ENCODE measurements around the gene OBSCN.

Gene OBSCN

GRCh38 chr1:228403231-228403631 lies 195.4 kb downstream of the OBSCN start:
- DNase-seq (ENCODE audit: low read depth): no peak

- no peak for DNase-seq (ENCODE audit: low read depth)
Observed at GRCh38 chr1:228404107-228404720, 196.4 kb downstream of the OBSCN start.

GRCh38 chr1:228405200-228405978 lies 197.5 kb downstream of the OBSCN start:
- DNase-seq (ENCODE audit: low read depth): no peak

- DNase-seq (ENCODE audit: low read depth): no peak
Observed at GRCh38 chr1:228405979-228406228, 198.1 kb downstream of the OBSCN start.

- DNase-seq (ENCODE audit: low read depth): no peak
Observed at GRCh38 chr1:228407106-228408040, 199.5 kb downstream of the OBSCN start.

GRCh38 chr1:228408041-228408868 lies 200.4 kb downstream of the OBSCN start:
- no peak for DNase-seq (ENCODE audit: low read depth)

- no peak for DNase-seq (ENCODE audit: low read depth)
Observed at GRCh38 chr1:228408869-228409805, 201.3 kb downstream of the OBSCN start.

GRCh38 chr1:228410015-228410414 lies 202.2 kb downstream of the OBSCN start:
- DNase-seq (ENCODE audit: low read depth): no peak

- DNase-seq (ENCODE audit: low read depth): no peak
Observed at GRCh38 chr1:228410671-228411070, 202.8 kb downstream of the OBSCN start.

GRCh38 chr1:228411121-228411520 lies 203.3 kb downstream of the OBSCN start:
- no peak for DNase-seq (ENCODE audit: low read depth)

GRCh38 chr1:228411548-228412430 lies 203.9 kb downstream of the OBSCN start:
- no peak for DNase-seq (ENCODE audit: low read depth)

GRCh38 chr1:228413241-228414010 lies 205.6 kb downstream of the OBSCN start:
- no peak for DNase-seq (ENCODE audit: low read depth)

GRCh38 chr1:228414511-228415211 lies 206.8 kb downstream of the OBSCN start:
- DNase-seq (ENCODE audit: low read depth): no peak

GRCh38 chr1:228415221-228415620 lies 207.4 kb downstream of the OBSCN start:
- no peak for DNase-seq (ENCODE audit: low read depth)

- DNase-seq (ENCODE audit: low read depth): no peak
Observed at GRCh38 chr1:228415853-228416216, 208.0 kb downstream of the OBSCN start.

- DNase-seq (ENCODE audit: low read depth): peak; percentile 26
Observed at GRCh38 chr1:228416217-228416933, 208.5 kb downstream of the OBSCN start, which contains the start of gene TRIM17. TRIM17 (minus strand) TSS chr1:228416861; CDS start chr1:228415072, 1,789 bp downstream.

GRCh38 chr1:228417061-228417460 lies 209.2 kb downstream of the OBSCN start:
- no peak for DNase-seq (ENCODE audit: low read depth)
